GM18520 (cell line): ENCODE data around the gene IL17RB.

Experiments used
- ATAC-seq: cut with Tn5 transposase; IDR thresholded peaks from one replicate; pipeline ENCODE4 v1.9.1; 2021; ENCODE audit not compliant: unreplicated experiment

Gene IL17RB

DNA sequence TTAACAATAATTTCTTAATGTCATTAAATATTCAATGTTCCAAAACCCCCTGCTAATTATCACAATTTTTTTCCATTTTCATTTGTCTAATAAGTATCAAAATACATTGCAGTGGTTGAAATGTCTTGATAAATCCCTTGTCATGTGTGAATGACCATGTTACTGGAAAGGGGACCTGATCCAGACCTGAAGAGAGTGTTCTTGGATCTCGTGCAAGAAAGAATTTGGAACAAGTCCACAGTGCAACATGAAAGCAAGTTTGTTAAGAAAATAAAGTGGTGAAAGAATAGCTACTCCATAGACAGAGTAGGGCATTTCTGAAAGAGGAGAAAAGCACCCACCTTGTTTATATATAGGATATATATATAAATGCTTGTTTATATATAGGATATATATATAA lies 55.7 kb downstream of the IL17RB start:
- no peak for ATAC-seq

DNA sequence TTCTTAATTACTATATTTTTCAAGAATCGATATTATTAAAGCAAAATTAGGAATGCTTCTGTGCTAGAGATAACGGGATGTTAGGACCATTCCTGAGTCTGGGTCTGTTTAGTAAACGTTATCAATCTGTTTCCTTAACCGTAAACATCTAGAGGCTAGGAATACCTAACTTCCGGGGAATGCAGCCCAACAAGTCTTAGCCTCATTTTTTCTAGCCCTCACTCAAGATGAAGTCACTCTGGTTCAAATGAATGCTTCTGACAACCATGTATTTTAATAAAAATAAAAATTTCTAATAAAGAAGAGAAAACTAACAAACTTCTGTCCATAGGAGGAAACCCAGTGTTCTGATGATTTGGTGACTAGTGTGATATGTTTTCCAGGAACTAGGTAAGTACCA lies 56.3 kb downstream of the IL17RB start:
- ATAC-seq = no peak

DNA sequence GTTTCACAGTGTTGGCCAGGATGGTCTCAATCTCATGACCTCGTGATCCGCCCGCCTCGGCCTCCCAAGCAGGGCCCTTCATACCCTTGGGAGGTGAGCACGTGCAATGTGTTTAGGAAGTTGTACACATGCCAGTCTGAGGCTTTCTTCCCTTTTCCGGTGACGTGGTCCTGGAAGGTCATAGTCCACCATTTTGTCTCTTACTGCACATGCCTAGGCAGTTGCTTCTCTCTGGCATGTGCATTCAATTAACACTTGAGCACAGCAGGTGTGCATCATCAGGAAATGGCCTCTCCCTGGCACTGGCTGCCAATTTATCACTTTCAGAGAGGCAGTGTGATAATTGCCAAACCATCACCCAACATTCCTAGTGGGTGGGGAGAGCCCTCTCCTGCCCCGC lies 67.0 kb downstream of the IL17RB start:
- ATAC-seq = no peak
